GM12873 (cell line): ENCODE measurements around the gene MBOAT2.

ENCODE experiments used
- TF ChIP-seq, protein P1 (sequence below): IDR thresholded peaks from 2 replicates; pipeline ENCODE4 v1.5.1; 2012; ENCODE audit warnings: low read depth, mild to moderate bottlenecking, moderate library complexity, low read length, control low read depth; ENCODE audit not compliant: insufficient read depth; ENCODE audit errors: missing control alignments

MBOAT2 gene

GRCh38 chr2:8992643-8993042, 10.8 kb downstream of the MBOAT2 start:
- TF ChIP-seq, protein P1, sequence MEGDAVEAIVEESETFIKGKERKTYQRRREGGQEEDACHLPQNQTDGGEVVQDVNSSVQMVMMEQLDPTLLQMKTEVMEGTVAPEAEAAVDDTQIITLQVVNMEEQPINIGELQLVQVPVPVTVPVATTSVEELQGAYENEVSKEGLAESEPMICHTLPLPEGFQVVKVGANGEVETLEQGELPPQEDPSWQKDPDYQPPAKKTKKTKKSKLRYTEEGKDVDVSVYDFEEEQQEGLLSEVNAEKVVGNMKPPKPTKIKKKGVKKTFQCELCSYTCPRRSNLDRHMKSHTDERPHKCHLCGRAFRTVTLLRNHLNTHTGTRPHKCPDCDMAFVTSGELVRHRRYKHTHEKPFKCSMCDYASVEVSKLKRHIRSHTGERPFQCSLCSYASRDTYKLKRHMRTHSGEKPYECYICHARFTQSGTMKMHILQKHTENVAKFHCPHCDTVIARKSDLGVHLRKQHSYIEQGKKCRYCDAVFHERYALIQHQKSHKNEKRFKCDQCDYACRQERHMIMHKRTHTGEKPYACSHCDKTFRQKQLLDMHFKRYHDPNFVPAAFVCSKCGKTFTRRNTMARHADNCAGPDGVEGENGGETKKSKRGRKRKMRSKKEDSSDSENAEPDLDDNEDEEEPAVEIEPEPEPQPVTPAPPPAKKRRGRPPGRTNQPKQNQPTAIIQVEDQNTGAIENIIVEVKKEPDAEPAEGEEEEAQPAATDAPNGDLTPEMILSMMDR, result no peak

DNA sequence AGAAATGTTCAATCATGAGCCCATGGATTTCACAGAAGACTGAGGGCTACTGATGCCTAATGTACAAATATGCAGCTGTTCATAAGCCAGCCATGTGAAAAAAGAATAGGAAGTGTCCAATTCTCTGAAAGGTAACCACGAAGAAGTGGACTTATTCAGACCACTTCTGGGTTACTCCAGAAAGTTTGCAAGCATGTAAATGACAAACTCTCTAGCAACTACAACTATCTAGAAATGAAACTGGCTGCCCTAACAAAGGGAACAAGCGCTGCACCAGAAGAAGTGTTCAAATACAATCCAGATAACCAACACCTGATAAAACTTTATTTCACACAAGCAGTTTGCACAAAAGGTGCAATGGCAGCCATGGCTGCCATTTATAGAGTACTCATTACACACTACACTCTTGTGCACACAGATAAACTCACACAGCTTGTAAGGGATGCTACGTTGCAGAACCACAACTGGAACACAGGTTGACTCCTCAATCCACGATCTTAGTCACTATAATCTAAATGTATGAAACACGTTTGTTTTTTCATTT, 13.9 kb downstream of the MBOAT2 start:
- TF ChIP-seq, protein P1, result no peak

DNA sequence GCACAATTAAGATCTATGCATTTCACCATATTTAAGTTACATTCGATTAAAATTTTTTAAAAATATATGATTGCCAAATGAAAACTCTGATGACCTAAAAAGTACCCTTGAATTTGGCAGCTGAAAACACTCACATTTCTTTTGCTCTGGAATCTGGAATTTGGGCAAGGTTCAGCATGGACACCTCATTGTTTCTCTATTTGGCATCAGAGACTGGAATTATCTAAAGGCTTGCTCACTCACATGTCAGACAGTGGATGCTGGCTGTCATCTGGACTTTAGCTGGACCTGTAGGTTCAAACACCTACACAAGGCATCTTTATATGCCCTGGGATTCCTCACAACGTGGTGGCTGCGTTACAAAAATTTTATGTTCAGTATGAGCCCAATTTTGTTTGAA, 16.1 kb downstream of the MBOAT2 start:
- TF ChIP-seq, protein P1, result no peak

- TF ChIP-seq, protein P1, result peak; percentile 65
Observed at GRCh38 chr2:8986327-8986976, 17.0 kb downstream of the MBOAT2 start.

GRCh38 chr2:8985561-8986326, 17.7 kb downstream of the MBOAT2 start:
- TF ChIP-seq, protein P1, result no peak

GRCh38 chr2:8984855-8985254, 18.6 kb downstream of the MBOAT2 start:
- TF ChIP-seq, protein P1, result no peak

DNA sequence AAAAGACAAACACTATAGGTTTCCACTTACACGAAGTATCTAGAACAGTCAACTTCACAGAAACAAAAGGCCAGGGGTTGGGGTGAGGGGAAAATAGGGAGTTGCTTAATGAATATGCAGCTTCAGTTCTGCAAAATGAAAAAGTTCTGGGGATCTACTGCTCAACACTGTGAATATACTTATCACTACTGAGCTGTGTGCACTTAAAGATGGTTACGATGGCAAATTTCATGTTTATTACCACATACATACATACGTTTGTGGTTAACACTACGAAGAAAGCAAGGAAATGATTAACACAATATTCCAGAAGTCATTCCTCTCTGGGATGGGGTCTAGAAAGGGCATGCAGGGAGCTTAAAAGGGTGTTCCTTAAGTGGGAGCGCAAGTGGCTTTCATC, 19.3 kb downstream of the MBOAT2 start:
- TF ChIP-seq, protein P1, result no peak
